SH-SY5Y (cell line): ENCODE results near the gene CACNB1.

ENCODE experiments used
- GATA2 ChIP-seq: IDR thresholded peaks from 2 replicates; pipeline ENCODE4 v1.6.1; 2011; ENCODE audit warnings: mild to moderate bottlenecking, low read depth, low read length
- GATA3 ChIP-seq: IDR thresholded peaks from 2 replicates; pipeline ENCODE4 v1.6.1; 2011; ENCODE audit warnings: low read depth, mild to moderate bottlenecking, low read length, moderate library complexity

CACNB1 gene

DNA sequence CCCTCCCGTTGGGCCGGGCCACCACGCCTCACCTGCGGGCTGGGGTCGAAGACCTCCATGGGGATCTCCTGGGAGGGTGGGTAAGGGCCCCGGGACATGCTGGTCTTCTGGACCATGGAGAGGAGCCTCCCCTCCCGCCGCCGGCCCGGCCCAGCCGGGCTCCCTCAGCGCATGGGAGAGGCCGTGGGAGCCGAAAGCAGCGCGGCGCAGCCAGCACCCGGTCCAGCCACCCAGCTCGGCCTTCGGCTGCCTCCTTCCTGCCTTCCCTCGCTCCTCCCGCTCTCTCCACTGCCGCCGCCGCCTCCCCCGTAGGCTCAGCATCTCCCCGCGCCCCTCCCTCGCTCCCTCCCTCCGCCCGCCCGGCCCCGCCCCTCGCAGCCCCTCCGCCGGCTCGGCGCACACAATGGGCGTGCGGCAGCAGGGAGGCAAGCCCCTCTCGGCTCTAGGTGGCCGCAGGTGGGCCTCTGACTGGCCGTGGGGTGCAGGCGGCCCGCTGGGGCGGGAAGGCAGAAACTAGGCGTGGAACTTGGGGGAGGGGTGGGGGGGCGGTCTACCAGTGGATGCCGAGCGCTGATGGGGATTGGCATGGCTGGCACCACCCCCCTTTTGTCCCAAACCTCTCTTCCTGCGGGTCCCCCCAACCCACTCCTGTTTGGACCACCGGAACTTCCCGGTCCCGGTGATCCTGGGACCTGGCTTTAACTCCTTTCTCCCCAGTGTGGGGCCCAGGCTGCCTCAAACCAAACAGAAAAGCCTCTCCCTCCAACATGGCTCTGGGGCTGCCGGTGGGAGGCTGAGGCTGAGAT, at the start of gene CACNB1:
TSS of gene CACNB1 (minus strand) at position 290 of the 806 bp plus-strand sequence. CDS start at position 116, 174 bp downstream.
- TF ChIP-seq GATA3 = no peak
- TF ChIP-seq GATA2 = no peak

DNA sequence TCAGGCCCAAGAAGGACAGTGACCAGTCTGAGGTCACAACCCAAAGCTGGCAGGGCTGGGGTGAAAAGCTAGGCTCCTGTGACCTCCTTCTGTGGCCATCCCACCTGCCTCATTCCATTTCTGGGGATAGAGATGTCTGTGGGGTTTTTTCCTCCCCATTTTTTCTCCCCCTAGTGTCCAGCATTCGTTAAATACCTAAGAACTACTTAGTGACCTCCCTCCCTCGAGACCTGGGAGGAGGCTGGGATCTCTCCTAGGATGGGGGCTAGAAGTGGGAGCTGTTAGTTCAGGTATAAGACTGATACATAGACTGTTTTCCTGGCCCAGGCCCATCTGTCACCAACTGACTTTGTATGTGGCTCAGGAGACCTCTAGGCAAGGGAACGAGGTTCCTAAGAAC, 48.8 kb upstream of the CACNB1 start:
- TF ChIP-seq GATA2 (no peak), GATA3 (no peak)

DNA sequence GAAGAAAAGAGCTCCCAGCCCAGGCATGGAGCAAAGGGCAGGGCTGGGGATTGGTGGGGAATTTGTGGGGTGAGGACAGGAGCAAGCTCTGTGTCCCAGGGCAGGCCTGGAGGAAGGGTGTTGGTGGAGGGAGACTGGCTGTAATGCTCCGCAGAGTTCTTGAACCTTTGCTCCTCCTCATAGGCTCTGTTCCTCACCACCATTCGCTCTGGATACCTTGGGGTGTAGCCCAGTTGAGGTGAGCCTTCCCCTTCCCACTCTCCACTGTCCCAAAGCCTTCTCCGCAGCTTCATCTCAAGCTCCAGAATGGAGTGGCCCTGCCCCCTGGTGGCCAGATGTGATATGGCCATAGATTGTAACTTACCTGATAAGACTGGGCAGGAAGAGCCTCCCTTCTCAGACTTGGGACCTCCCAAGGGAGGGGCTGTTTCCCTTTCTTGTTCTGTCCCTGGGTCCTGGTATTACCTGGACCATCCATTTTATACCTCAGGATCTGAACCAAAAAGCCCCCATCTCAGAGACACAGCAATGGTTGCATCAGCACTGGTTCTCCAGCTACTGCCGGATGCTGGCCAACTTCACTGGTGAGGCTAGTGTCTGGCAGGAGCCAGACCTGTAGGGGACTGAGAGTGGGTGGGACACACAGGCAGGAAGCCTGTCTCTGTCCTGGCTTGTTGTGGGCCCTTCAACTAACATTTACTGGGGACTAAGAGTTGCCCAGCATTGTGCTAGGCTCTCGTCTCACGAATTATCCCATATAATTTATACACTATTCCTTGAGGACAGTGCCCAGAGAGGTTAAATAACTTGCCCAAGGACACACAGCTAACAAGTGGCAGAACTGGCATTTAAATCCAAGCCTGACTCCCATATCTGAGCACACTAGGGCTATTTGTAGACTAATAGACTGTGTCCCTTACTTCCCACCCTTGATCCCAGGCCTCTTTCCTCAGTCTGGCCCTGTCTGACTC, 47.4 kb upstream of the CACNB1 start:
- TF ChIP-seq GATA2 (peak; percentile 48), GATA3 (no peak)

DNA sequence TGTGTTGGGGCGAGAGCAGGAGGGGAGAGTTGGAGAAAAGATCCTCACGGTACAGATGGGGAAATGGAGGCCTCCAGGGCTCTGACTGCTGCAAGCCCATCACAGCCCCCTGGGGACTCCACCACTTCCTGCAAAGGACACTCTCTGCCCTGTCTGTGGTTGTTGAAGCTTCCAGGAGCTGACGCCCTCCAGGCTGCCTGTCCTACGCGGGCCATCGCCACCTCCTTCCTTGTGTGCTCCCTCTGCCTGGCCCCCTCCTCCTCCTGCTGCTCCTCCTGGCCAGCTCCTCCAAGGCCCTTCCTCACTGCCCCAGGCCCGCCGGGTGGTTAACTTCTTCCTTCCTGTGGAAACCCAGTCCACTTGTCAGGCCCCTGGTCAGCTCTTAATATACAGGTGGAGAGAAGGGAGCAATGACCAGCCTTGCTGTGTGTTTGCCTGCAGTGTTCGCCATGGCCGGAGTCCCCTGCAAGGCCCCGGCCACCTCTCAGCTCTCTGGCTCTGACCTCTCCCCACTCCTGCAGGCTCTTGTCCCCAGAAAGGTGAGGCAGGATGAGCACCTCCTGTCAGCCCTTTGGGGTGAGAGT, 46.6 kb upstream of the CACNB1 start:
- no peak for TF ChIP-seq GATA2
- TF ChIP-seq GATA3 = no peak

DNA sequence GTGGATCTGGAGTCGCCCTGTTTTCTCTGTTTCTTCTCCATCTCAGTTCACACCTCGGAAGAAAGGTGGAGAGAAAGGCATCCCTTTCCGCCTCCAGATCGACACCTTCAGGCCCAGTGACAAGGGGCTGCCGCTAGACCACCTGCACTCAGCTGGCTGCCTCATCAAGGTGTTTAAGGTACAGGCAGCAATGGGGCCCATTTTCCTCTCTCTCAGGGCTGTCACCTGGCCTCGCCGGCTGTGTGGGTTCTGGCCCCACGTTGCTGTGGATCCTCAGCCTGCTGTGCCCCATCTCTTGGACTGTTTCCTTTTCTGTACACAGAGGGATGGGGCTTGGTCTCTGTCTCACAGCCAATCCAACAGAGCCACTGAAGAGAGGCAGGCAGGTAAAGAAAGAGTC, 45.7 kb upstream of the CACNB1 start:
- no peak for TF ChIP-seq GATA3
- no peak for TF ChIP-seq GATA2

DNA sequence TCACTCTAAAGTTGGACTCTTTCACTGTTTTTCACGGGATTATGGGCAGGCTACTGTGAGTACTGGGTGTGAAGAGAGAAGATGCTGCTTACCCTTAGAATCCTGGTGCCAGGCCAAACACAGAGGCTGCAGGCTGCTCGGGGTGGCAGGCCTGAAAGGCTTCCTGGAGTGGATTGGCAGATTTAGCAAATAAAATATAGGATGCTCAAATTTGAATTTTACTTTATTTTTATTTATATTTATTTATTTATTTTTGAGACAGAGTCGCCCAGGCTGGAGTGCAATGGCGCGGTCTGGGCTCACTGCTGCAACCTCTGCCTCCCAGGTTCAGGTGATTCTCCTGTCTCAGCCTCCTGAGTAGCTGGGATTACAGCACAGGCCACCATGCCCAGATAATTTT, 43.2 kb upstream of the CACNB1 start:
- TF ChIP-seq GATA3 = no peak
- TF ChIP-seq GATA2 = no peak

DNA sequence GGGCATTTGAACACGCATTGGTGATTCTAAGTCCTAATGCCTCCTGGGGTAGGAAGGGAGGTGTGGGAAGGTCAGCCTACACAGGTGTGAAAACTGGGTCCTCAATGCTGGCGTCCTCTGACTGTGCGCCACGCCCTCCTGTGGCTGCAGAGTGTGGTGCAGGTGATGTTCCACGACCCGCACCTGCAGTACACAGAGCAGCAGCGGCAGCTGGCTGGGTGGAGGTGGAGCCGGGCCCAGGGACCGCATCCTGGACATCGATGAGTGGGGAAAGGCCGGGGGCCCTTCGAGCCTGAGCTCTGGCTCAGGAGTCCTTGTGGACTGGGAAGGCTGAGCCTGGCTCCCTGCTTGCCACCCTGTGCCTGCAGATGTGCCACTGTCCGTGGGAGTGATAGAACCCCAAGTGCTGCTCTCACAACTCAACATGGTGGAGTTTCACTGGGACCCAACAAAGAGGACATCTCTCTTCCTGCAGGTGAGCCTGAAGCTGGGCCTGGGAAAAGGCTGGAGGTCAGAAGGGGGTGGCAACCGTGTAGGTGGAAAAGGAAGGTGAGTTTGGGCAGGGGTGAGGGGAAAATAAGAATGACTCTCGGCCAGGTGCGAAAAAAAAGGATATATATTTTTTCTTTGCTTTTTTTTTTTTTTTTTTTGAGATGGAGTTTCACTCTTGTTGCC, 42.3 kb upstream of the CACNB1 start:
- TF ChIP-seq GATA2 = no peak
- no peak for TF ChIP-seq GATA3

DNA sequence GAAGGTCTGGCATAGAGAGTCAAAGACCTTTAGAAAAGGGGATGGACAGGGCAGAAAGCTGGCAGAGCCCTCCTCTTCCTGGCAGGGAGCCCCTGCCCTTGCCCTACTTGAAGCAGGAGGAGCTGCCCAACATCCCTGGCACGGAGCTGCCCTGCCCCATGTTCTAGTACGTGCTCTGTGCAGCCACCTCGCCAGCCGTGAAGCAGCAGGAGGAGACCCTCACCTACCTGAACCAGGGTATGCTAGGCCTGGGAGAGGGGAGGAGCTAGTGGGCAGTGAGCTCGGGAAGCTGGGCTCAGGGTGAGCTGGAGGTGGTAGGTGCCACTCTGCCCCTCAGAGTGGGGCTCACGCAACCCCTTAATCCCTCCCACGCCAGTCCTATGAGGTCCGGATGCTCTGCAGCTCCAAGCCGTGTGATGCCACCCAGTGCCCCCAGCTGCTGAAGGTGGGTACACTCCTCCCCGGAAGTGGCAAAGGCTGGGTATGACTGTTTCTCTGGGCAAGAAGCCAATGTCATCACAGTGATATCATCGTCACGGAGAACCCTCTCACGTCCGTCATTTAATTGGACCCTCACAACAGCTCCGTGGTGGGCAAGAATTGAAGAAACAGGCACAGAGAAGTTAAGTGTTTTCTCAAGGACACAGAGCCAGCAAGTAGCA, 41.0 kb upstream of the CACNB1 start:
- TF ChIP-seq GATA2 (no peak), GATA3 (no peak)

DNA sequence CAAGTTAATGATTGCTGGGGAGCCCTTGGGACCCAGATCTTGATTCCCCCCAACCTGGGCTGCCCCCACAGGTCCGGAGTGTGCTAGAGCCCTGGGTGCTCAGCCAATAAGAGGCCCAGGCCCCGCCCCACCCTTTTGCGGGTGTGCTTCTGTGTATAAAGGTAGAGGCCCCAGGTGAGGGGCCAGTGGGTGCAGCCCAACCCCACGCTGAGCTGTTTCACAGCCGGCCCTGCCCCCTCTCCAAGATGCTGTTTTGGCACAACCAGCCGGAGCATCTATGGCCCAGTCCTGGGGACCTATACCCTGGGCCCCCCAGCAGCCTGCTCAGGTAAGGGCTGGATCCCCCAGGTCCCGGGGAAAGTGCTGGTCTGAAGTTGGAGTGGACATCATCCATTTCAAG, 40.1 kb upstream of the CACNB1 start:
- TF ChIP-seq GATA2 = no peak
- TF ChIP-seq GATA3 = no peak

DNA sequence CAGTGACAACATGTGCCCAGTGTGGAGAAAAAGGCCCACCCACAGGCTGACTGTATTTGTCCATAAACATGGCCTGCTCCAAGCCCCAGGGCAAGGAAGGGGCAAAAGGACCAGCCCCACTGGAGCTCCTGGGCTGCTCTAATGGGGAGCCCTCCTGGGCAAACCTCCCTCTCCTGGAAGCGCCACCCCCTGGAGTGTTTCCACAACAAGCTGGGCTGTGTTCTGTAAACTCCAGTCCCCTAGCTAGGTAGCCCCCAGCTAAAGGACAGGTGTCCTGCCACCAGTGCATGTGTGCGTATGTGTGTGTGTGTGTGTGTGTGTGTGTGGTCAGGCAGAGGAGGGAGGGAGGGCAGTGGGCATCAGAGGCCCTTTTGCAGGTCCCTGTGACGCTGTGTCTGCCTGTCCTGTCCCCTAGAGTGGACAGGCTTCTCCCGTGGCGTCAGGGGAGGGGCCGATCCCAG, 39.5 kb upstream of the CACNB1 start:
- TF ChIP-seq GATA3 (no peak), GATA2 (no peak)

DNA sequence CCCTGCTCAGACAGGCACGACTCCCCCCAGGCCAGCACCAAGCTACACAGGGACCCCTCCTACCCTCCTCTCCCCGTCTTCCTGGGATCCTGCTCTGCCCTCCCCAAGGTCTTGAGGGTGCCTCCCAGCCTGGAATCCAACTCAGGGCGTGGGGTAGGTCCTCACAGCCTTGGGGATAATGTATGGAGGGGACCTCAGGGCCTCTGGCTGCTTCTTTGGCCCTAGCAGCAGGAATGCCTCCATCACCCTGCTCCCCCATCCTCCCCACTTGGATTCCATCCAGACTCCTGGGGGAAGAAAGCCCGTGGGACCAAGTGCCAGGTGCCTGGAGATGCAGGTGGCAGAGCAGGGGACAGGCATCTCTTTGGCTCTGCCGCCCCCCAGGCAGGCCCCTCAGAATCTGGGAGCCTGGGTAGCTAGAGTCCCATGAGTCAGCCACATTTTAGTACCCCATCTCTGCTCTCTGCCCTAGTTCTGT, 39.0 kb upstream of the CACNB1 start:
- TF ChIP-seq GATA2 (no peak), GATA3 (no peak)

DNA sequence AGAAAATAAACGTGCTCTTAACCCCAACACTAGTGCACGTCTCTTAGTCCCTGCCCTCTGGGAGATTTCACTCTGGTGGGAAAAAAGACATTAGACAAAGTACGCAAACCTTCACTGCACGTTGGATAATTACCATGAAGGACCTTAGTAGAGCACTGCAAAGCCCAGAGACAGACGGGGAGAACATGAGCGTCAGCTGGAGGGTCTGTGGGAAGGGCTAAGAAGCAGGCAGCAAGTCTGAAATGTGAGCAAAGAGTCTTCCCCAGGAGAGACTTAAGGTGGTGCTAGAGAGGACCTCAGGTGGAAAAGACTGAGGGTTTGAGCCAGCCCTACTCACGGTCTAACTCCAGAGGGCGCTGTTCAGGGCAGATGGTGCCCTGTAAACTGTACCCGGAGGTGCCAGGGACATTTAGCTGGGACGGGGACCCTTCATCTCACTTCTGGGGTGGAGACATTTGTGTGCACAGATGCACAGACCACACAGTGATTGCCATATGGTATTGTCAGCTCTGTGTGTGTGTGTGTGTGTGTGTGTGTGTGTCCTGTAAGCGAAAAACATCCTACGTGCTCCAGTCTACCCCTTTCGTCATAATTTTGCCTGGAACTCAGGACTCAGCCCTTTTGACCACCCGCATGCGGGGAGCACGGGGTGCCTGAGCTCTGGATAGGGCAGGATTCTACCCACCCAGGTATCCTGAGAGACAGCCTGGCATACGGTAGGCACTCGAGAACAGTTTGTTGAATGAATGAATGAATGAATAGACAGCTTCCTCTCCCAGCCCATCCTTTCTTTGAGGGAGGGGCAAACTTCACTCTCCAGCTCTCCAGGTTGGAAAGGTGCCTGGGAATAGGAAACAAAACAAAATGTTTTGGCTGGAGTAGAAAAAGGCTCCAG, 38.3 kb upstream of the CACNB1 start:
- TF ChIP-seq GATA3 (no peak), GATA2 (no peak)
